ENCODE data around the gene S100B. TPM values are rescaled to one million over a fixed set of nuclear protein-coding genes. Genes with fewer than 3 reads are reported as not detected.

S100B gene
- total RNA-seq, 1 donor from 2014 or later = not detected

DNA sequence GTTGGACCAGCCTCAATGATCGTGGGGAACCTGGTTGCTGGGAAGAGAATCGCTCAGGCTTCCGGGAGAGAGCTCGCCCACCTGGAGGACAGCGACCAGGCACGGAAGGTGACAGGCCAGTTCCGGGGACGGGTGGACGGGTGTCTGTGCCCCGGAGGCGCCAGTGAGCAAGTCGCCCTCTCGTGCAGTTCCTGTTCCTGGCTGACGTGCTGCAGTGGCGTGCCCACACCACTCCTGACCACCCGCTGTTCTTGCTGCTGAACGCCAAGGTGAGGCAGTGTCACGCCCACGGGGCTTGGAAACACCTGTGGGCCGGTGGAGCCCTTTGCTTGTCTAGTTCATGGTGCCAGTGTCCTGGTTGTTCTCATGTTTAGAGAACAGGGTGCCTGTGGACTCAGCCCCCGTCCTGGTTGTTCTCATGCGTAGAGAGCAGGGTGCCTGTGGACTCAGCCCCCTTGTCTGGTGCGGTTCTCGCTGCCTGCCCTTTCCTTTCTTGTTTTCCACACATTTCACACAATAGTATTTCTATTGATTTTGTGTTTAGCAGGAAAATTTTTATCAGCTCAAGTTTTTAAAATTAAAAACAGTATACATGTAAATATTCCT lies 53.1 kb downstream of the S100B start:
- TF ChIP-seq, protein P1, sequence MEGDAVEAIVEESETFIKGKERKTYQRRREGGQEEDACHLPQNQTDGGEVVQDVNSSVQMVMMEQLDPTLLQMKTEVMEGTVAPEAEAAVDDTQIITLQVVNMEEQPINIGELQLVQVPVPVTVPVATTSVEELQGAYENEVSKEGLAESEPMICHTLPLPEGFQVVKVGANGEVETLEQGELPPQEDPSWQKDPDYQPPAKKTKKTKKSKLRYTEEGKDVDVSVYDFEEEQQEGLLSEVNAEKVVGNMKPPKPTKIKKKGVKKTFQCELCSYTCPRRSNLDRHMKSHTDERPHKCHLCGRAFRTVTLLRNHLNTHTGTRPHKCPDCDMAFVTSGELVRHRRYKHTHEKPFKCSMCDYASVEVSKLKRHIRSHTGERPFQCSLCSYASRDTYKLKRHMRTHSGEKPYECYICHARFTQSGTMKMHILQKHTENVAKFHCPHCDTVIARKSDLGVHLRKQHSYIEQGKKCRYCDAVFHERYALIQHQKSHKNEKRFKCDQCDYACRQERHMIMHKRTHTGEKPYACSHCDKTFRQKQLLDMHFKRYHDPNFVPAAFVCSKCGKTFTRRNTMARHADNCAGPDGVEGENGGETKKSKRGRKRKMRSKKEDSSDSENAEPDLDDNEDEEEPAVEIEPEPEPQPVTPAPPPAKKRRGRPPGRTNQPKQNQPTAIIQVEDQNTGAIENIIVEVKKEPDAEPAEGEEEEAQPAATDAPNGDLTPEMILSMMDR (IDR thresholded peaks at IDR 0.05) = no peak
- DNase-seq (ENCODE audit: low spot score) = no peak

DNA sequence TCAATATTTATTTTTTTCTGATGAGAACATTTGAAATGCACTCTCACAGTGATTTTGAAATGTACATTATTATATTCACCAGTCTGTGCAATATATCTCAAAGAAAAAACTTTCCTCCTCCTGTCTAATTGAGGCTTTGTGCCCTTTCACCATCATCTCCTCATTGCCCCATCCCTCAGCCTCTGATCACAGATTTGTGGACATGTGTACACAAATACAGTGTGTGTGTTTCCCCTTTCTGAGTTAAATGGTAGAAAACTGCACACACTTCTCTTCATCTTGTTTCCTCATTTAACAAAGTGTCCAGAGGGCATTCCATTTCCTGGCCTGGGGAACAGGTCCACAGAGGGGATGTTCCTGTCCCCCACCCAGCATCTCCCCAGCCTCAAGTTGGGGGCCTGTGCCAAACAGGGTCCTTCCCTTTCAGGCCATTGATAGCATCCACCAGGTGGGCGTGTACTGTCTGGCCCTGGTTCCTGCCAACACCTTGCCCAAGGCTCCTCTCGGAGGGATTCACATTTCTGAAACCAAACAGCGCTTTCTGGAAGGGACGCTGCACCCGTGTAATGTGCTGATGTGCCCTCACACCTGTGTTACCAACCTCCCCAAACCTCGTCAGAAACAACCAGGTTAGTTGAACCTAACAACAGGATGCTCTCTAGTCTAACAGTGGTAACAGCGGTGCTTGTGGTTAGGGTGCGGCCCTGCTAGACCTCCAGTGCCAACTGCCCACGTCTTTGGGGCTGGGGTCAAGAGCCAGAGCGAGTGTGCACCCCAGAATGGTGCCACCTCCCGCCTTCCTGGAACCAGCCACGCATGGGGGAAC lies 54.6 kb downstream of the S100B start:
- peaks cover 33% of the 10 kb centered on the region for H3K36me3 Mint-ChIP-seq (ENCODE audit: low read depth)

More for the DNA sequence above, 53.1 kb downstream of the S100B start:
- Mint-ChIP-seq H3K4me1 (ENCODE audit: low read depth) (no peaks in the 10 kb centered on the region), H3K27ac (ENCODE audit: unreplicated experiment) (no peak overlapping the region), H3K9me3 (ENCODE audit: low read depth) (no peaks in the 10 kb centered on the region), H3K36me3 (ENCODE audit: low read depth) (peaks cover 34% of the 10 kb centered on the region), H3K27me3 (ENCODE audit: low read depth) (no peaks in the 10 kb centered on the region), H3K4me3 (ENCODE audit: unreplicated experiment) (no peak overlapping the region)

DNA sequence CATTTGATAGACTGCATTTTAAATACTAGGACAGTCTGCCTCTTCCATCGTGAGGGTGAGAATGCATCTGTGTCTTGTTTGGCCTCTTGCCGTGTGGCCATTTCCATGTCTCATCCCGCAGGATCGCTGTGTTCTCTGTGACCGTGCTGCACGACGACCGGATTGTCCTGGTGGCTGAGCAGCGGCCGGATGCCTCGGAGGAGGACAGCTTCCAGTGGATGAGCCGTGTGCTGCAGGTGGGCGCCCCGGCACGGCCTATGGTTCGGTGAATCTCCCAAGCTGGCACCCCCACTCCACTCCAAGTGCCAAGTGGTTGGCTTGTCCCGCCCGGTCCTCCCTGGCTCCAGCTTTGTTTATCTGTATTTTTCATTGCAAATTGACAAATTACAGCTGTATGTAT lies 55.2 kb downstream of the S100B start:
- TF ChIP-seq, protein P1 (IDR thresholded peaks at IDR 0.05) = no peak
- H3K27me3 Mint-ChIP-seq (ENCODE audit: low read depth) = no peaks in the 10 kb centered on the region
- no peak for DNase-seq (ENCODE audit: low spot score)
- H3K36me3 Mint-ChIP-seq (ENCODE audit: low read depth) = peaks cover 36% of the 10 kb centered on the region
- no peak overlapping the region for H3K27ac Mint-ChIP-seq (ENCODE audit: unreplicated experiment)
- H3K4me1 Mint-ChIP-seq (ENCODE audit: low read depth) = no peaks in the 10 kb centered on the region
- H3K4me3 Mint-ChIP-seq (ENCODE audit: unreplicated experiment) = no peak overlapping the region
- H3K9me3 Mint-ChIP-seq (ENCODE audit: low read depth) = no peaks in the 10 kb centered on the region

More for the DNA sequence above, 54.6 kb downstream of the S100B start:
- DNase-seq (ENCODE audit: low spot score) = no peak
- no peaks in the 10 kb centered on the region for H3K4me1 Mint-ChIP-seq (ENCODE audit: low read depth)
- H3K27me3 Mint-ChIP-seq (ENCODE audit: low read depth) = no peaks in the 10 kb centered on the region
- H3K4me3 Mint-ChIP-seq (ENCODE audit: unreplicated experiment) = no peak overlapping the region
- H3K27ac Mint-ChIP-seq (ENCODE audit: unreplicated experiment) = no peak overlapping the region
- TF ChIP-seq, protein P1 (IDR thresholded peaks at IDR 0.05) = no peak
- H3K9me3 Mint-ChIP-seq (ENCODE audit: low read depth) = no peaks in the 10 kb centered on the region

Other genes with a start within 250 kb of the S100B start
- 27.9 to 37.0 TPM (median 30.3 TPM) in 3 replicates for gene DIP2A, start 146.2 kb downstream of the S100B start, total RNA-seq
- 122 to 129 TPM (median 128 TPM) in 3 replicates for gene PRMT2, start 30.6 kb upstream of the S100B start, total RNA-seq